ENCODE results near the gene SPIN3. TPM values are rescaled to one million over a fixed set of nuclear protein-coding genes. Genes with fewer than 3 reads are reported as not detected.

Gene SPIN3
- total RNA-seq, 4 donors from 2014 or later, result 5.0 to 9.7 (median 7.2) TPM

DNA sequence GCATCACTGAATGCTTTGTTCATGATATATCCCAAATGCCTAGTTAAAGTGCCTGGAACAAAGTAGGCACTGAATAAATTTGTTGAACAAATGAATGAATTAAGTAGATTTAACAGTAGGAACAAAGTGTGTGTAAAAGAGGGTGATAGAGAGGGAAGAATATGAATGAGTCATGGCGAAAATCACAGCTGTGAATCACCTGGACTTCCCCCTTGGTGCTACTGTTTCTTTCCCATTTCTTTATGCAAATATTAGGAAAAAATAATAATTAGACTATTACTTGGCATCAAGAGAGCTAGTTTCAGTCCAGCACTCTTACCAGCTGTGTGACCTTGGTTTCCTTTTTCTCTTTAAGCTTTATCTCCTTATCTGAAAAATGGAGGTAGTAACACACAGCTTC is 9.2 kb downstream of the SPIN3 start:
- no peak for DNase-seq (ENCODE audit: extremely low spot score)
- H3K27ac ChIP-seq (replicated peaks in 1 of 4), result no peak overlapping the region
- no peak overlapping the region for H3K4me3 ChIP-seq
- H3K4me1 ChIP-seq, result no peaks in the 10 kb centered on the region
- H3K27me3 ChIP-seq, result no peaks in the 10 kb centered on the region
- TF ChIP-seq POLR2A (IDR thresholded peaks at IDR 0.05; ENCODE audit: low read depth), result no peak
- TF ChIP-seq CTCF (IDR thresholded peaks at IDR 0.05), result no peak
- TF ChIP-seq EP300 (IDR thresholded peaks at IDR 0.05), result no peak
- TF ChIP-seq POLR2AphosphoS5 (IDR thresholded peaks at IDR 0.05), result no peak
- H3K9me3 ChIP-seq, result no peaks in the 10 kb centered on the region
- WGBS, result 57% methylated on average over 1 of the region's 1 CpG
- intact Hi-C loops (cut with DNase I), result no loop called here
- H3K36me3 ChIP-seq, result peaks cover 0 to 30% (median 12%) of the 10 kb centered on the region in 4 donors

DNA sequence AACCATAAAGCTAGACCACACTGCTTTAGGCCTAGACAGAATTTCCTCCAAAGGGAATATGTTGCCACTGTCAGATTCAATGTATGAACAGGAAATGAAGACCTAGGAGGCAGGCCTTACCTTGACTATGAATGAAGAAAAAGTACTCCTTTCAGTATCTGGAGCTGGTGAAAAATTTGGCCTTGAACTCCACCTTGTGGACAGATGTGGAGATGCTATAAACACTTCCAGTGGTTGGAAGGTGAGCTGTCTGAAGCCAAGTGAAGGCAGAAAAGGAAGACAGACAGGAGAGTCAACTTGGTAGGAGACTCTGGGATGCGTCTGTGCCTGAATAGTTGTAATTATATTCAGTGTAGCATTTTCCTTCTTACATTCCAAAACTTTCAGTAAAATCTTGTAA is 17.2 kb downstream of the SPIN3 start:
- 28% methylated on average over 1 of the region's 1 CpG for WGBS
- H3K27ac ChIP-seq (replicated peaks in 1 of 4), result no peak overlapping the region
- H3K9me3 ChIP-seq, result no peaks in the 10 kb centered on the region
- intact Hi-C loops (cut with DNase I), result loop anchor here (5.0 kb wide), 1 partner anchor 166 kb away; no protein-coding TSS in a partner anchor
- DNase-seq (ENCODE audit: extremely low spot score), result no peak
- TF ChIP-seq POLR2AphosphoS5 (IDR thresholded peaks at IDR 0.05) (no peak), CTCF (IDR thresholded peaks at IDR 0.05) (peak; percentile 49 to 57 (median 56)), EP300 (IDR thresholded peaks at IDR 0.05) (no peak), POLR2A (IDR thresholded peaks at IDR 0.05; ENCODE audit: low read depth) (no peak)
- no peak overlapping the region for H3K4me3 ChIP-seq
- H3K36me3 ChIP-seq, result peaks cover 0 to 22% (median 16%) of the 10 kb centered on the region in 4 donors
- no peaks in the 10 kb centered on the region for H3K27me3 ChIP-seq
- no peaks in the 10 kb centered on the region for H3K4me1 ChIP-seq

GRCh38 chrX:56975611-56976010 is 19.7 kb downstream of the SPIN3 start:
- no peak overlapping the region for H3K27ac ChIP-seq (replicated peaks in 1 of 4)
- no peak for DNase-seq (ENCODE audit: extremely low spot score)
- no peak overlapping the region for H3K4me3 ChIP-seq
- H3K36me3 ChIP-seq, result peaks cover 0 to 17% (median 5%) of the 10 kb centered on the region in 4 donors
- no peaks in the 10 kb centered on the region for H3K9me3 ChIP-seq
- WGBS, result 43% methylated on average over 2 of the region's 2 CpGs
- no peak for TF ChIP-seq POLR2A (IDR thresholded peaks at IDR 0.05; ENCODE audit: low read depth)
- no peak for TF ChIP-seq CTCF (IDR thresholded peaks at IDR 0.05)
- TF ChIP-seq EP300 (IDR thresholded peaks at IDR 0.05), result no peak
- TF ChIP-seq POLR2AphosphoS5 (IDR thresholded peaks at IDR 0.05), result no peak
- intact Hi-C loops (cut with DNase I), result loop anchor here (5.0 kb wide), 1 partner anchor 163 kb away; no protein-coding TSS in a partner anchor
- H3K4me1 ChIP-seq, result no peaks in the 10 kb centered on the region
- H3K27me3 ChIP-seq, result no peaks in the 10 kb centered on the region

DNA sequence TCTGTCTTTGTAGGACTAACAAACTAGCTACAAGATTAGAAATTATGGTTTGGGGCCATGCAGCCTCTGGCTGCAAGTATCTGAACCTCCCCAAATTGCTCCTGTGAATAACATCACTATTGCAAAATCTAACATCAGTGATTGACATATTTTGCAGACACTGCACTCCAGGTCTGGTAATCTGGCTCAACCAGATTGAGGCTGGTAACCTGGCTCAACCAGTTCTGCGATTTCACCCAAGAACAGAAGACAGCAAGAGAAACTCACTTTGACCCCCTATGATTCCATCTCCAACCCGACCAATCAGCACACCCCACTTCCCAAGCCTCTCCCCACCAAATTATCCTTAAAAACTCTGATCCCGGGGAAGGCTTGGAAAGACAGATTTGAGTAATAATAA is 20.9 kb downstream of the SPIN3 start:
- Histone ChIP-seq H3K27ac (replicated peaks in 1 of 4) (no peak overlapping the region), H3K9me3 (no peaks in the 10 kb centered on the region), H3K4me3 (no peak overlapping the region), H3K36me3 (peaks cover 0 to 17% (median 5%) of the 10 kb centered on the region in 4 donors), H3K4me1 (no peaks in the 10 kb centered on the region), H3K27me3 (no peaks in the 10 kb centered on the region)
- WGBS, result 82% methylated on average over 3 of the region's 3 CpGs
- no peak for DNase-seq (ENCODE audit: extremely low spot score)
- intact Hi-C loops (cut with DNase I), result no loop called here
- TF ChIP-seq POLR2A (IDR thresholded peaks at IDR 0.05; ENCODE audit: low read depth) (no peak), CTCF (IDR thresholded peaks at IDR 0.05) (no peak), EP300 (IDR thresholded peaks at IDR 0.05) (no peak), POLR2AphosphoS5 (IDR thresholded peaks at IDR 0.05) (no peak)

DNA sequence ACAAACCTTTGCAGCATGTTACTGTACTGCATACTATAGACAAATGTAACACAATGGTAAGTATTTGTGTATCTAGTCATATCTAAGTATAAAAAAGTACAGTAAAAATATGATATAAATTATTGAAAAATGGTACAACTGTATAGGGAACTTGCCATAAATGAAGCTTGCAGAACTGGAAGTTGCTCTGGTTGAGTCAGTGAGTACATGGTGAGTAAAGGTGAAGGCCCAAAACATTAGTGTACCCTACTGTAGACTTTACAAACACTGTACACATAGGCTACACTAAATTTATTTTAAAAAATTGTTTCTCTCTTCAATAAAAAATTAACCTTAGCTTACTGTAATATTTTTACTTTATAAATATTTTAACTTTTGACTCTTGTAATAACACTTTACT is 25.8 kb downstream of the SPIN3 start:
- Histone ChIP-seq H3K36me3 (no peaks in the 10 kb centered on the region), H3K27ac (replicated peaks in 1 of 4) (no peak overlapping the region), H3K4me3 (no peak overlapping the region), H3K27me3 (no peaks in the 10 kb centered on the region), H3K9me3 (no peaks in the 10 kb centered on the region), H3K4me1 (no peaks in the 10 kb centered on the region)
- DNase-seq (ENCODE audit: extremely low spot score), result no peak
- intact Hi-C loops (cut with DNase I), result no loop called here
- TF ChIP-seq CTCF (IDR thresholded peaks at IDR 0.05) (no peak), POLR2A (IDR thresholded peaks at IDR 0.05; ENCODE audit: low read depth) (no peak), EP300 (IDR thresholded peaks at IDR 0.05) (no peak), POLR2AphosphoS5 (IDR thresholded peaks at IDR 0.05) (no peak)

Measured in esophagus muscularis mucosa (tissue), 4 donors.